ENCODE data around the gene NGDN. TPM values are rescaled to one million over a fixed set of nuclear protein-coding genes. Genes with fewer than 3 reads are reported as not detected.

Gene NGDN
- total and polyA plus RNA-seq, 2 of the 8 experiments (the other 6 are each of a cell fraction or from before 2014, with no cell fraction given): 39.8 to 48.8 TPM

- TF ChIP-seq ATF3 (IDR thresholded peaks at IDR 0.05; ENCODE audit: insufficient read depth, low read depth, low read length): peak; percentile 83
Observed at GRCh38 chr14:23450379-23450778, 19.1 kb upstream of the NGDN start (continued).
